Astrocyte (in vitro differentiated cells and primary cell): ENCODE measurements around the gene C11orf91.

Source experiments
- CTCF ChIP-seq: IDR thresholded peaks from 2 replicates; pipeline ENCODE4 v1.5.1; 2011; ENCODE audit warnings: low read depth, mild to moderate bottlenecking, inconsistent platforms, low read length, moderate library complexity; ENCODE audit not compliant: insufficient read depth
- EZH2 ChIP-seq: IDR thresholded peaks from 2 replicates; pipeline ENCODE4 v1.6.1; 2012; ENCODE audit warnings: mild to moderate bottlenecking, low read length, inconsistent platforms; ENCODE audit not compliant: insufficient read depth

- TF ChIP-seq CTCF (no peak), EZH2 (no peak)
These were observed 24.0 kb upstream of the C11orf91 start for GRCh38 chr11:33724644-33725035.
